CD4-positive, alpha-beta T cell (primary cell): Measurements from ENCODE around the gene TMEM72. TPM values are rescaled to one million over a fixed set of nuclear protein-coding genes. Genes with fewer than 3 reads are reported as not detected.

ENCODE experiments used
- ATAC-seq: fragments of 200-7000 bp; cut with Tn5 transposase; one replicate; pipeline ENCODE4 v1.10.0; 2022; ENCODE audit warnings: mild to moderate bottlenecking; ENCODE audit not compliant: poor library complexity
- CTCF ChIA-PET: fragments of 350-600 bp; sonication (Branson Sonifier 250); formaldehyde crosslinking; loops from one replicate; lab custom pipeline; 2021; ENCODE audit warnings: antibody characterized with exemption, inconsistent platforms; lab: Charles Lee
- POLR2A ChIA-PET: fragments of 350-600 bp; sonication (Branson Sonifier 250); formaldehyde crosslinking; loops from one replicate; lab custom pipeline; 2021; ENCODE audit warnings: antibody characterized with exemption, inconsistent platforms; lab: Charles Lee
- DNase-seq, 14 experiments: peaks; one replicate each; pipeline ENCODE4 v3.0.0-alpha.2; 2013 to 2020; ENCODE audit warnings: mixed read lengths in 2 of 14
- H3K27ac ChIP-seq, 2 donors: one replicate each; pipeline versions ENCODE4 v1.5.1 to v1.7.0; 2013; ENCODE audit warnings: low read length in 2 of 2, low read depth in 1 of 2, mild to moderate bottlenecking in 1 of 2
- H3K27me3 ChIP-seq, 2 experiments: 1 replicate in 1 of 2; 2 replicates in 1 of 2; pipeline versions ENCODE4 v1.6.1 to v1.7.0; 2013; ENCODE audit warnings: low read length in 2 of 2, control low read depth in 1 of 2, mild to moderate bottlenecking in 1 of 2, moderate library complexity in 1 of 2; ENCODE audit not compliant: insufficient read depth in 2 of 2, control insufficient read depth in 1 of 2
- H3K36me3 ChIP-seq: one replicate; pipeline ENCODE4 v1.6.1; 2013; ENCODE audit warnings: low read length, control low read depth; ENCODE audit not compliant: insufficient read depth
- H3K4me1 ChIP-seq: one replicate; pipeline ENCODE4 v1.6.1; 2013; ENCODE audit warnings: low read length, control low read depth; ENCODE audit not compliant: insufficient read depth
- H3K4me3 ChIP-seq: one replicate; pipeline ENCODE4 v1.5.1; 2013; ENCODE audit warnings: mild to moderate bottlenecking, low read length, moderate library complexity
- H3K9me3 ChIP-seq, 2 experiments: 1 replicate in 1 of 2; 2 replicates in 1 of 2; pipeline versions ENCODE4 v1.6.1 to v1.7.0; 2013; ENCODE audit warnings: low read length in 2 of 2, mild to moderate bottlenecking in 2 of 2, control low read depth in 1 of 2, moderate library complexity in 1 of 2; ENCODE audit not compliant: control insufficient read depth in 1 of 2, insufficient read depth in 1 of 2
- H3K27ac Mint-ChIP-seq: one replicate; pipeline ENCODE4 v1.8.0; 2020; ENCODE audit warnings: mixed read lengths
- H3K27me3 Mint-ChIP-seq: one replicate; pipeline ENCODE4 v1.8.0; 2021; ENCODE audit warnings: mixed read lengths
- H3K36me3 Mint-ChIP-seq: one replicate; pipeline ENCODE4 v1.8.0; 2021; ENCODE audit warnings: low read depth, mixed read lengths
- H3K4me1 Mint-ChIP-seq: one replicate; pipeline ENCODE4 v1.8.0; 2021; ENCODE audit warnings: low read depth, mixed read lengths
- H3K4me3 Mint-ChIP-seq: one replicate; pipeline ENCODE4 v1.8.0; 2020; ENCODE audit warnings: mild to moderate bottlenecking, mixed read lengths
- H3K9me3 Mint-ChIP-seq: one replicate; pipeline ENCODE4 v1.8.0; 2020; ENCODE audit warnings: mixed read lengths
- CTCF ChIP-seq: fragments of 200-600 bp; IDR thresholded peaks from one replicate; pipeline ENCODE4 v1.8.0; 2022; ENCODE audit warnings: antibody characterized with exemption, mild to moderate bottlenecking
- intact Hi-C, 2 experiments: fragments of 100-400 bp; cut with DNase I in 1 of 2; cut with micrococcal nuclease in 1 of 2; formaldehyde crosslinking; loops; one replicate each; pipeline versions ENCODE4 v1.15.1 to v1.9.0; 2023 to 2025; cut with DNase I, micrococcal nuclease
- total RNA-seq, 174 experiments: library from RNA in 2 of 174; stranded (reverse) in 2 of 174; gene quantifications; one replicate each; pipeline ENCODE4 v1.2.3 and lab custom pipeline; 2021 to 2026

Gene TMEM72
- total RNA-seq, 2 experiments from 2014 or later = not detected

DNA sequence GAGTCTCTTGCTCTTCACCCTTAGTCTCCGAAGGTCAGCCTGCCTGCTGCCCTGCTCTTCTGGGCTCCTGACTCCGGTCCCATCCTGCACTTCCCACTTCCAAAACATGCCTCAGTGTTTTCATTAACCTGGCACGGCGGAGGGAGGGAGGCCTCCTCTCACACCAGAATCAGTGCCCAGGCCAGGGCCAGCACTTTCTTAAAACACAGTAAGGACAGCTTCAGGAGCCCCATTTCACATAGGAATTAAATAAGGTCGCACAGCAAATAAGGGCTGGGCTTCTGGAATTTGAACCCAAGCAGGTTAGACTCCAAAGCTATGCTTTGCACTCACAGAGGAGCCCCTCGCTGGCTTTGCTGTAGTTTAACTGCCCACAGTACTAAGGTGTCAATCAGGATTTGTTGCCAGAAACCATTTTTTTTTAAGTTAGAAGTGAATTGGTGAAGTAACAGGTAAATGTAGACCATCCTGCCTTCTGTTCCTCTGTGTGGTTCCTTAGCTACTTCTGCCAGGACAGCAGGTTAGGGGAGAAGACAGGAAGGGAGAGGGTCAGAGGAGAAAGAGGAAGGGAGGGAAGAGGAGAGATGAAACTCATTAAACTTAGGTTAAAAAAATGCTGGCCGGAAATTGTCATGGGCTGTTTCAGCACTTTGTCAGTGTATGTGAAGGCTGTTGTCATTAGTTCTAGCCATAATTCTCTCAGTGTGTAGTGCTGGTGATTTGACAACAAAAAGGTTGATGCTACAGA, 49.5 kb downstream of the TMEM72 start:
- no peak for TF ChIP-seq CTCF
- ChIA-PET POLR2A (interaction anchor here (1.2 kb wide), 1 partner anchor 82 kb away, joined by 3 read pairs; no protein-coding TSS in a partner anchor), CTCF (no interaction called here)
- ATAC-seq = no peak
- intact Hi-C loops = no loop called here
- Mint-ChIP-seq H3K27ac (no peak overlapping the region), H3K9me3 (no peaks in the 10 kb centered on the region), H3K4me1 (peaks cover 30% of the 10 kb centered on the region), H3K4me3 (peak overlapping the region; percentile 93), H3K36me3 (peaks cover 9% of the 10 kb centered on the region), H3K27me3 (no peaks in the 10 kb centered on the region)
- DNase-seq = peak in 1 of 14 experiments; percentile 15
- H3K9me3 ChIP-seq = no peaks in the 10 kb centered on the region
- no peaks in the 10 kb centered on the region for H3K27me3 ChIP-seq
- H3K36me3 ChIP-seq = no peaks in the 10 kb centered on the region
- peak overlapping the region; percentile 81 for H3K4me3 ChIP-seq
- H3K27ac ChIP-seq = no peak overlapping the region
- peaks cover 26% of the 10 kb centered on the region for H3K4me1 ChIP-seq

- no peak for DNase-seq
- intact Hi-C loops = no loop called here
- POLR2A ChIA-PET = interaction anchor here (1.2 kb wide), 1 partner anchor 82 kb away, joined by 3 read pairs; no protein-coding TSS in a partner anchor
These were observed 50.1 kb downstream of the TMEM72 start for GRCh38 chr10:44961230-44961571.

DNA sequence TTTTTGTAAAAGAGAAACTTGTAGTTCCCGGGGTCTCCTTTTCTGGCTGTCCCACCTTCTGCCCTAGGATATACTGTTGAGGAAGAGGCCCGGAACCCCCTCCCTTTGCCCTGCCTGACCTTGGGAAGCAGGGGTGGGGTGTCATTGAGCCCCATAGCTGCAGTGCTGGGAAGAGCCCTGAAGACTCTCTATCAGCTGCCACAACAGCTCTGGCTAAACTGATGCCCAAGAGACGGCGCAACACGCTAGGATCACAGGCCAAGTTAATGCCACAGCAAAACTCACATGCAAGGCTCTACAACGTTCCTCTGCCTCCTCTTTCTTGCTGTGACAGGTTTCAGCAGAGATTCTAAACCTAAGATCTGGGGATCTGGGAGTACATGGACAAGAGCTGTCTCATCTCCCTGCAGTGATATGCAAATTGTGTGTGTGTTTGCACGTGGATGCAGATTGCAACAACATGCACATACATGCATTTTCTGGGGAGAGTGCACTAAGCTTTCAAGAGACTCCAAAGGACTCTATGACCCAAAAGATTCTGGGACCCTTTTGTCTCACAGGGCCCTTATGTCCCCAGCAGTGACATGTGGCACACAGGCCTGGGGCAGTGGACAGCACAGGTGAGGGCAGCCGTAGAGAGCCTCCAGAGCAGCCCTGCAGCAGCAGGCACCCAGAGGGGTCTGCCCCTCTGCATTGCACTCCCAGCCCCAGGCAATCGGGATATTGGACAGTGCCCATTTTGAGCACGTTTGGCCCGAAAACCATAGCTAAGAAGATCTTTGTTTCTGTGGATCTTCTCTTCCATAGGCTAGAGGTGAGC, 51.0 kb downstream of the TMEM72 start:
- Histone ChIP-seq H3K9me3 (no peaks in the 10 kb centered on the region), H3K27ac (no peak overlapping the region), H3K4me1 (peaks cover 27% of the 10 kb centered on the region), H3K4me3 (no peak overlapping the region), H3K36me3 (no peaks in the 10 kb centered on the region), H3K27me3 (no peaks in the 10 kb centered on the region)
- intact Hi-C loops = no loop called here
- peak overlapping the region; percentile 56 for H3K4me3 Mint-ChIP-seq
- H3K4me1 Mint-ChIP-seq = peaks cover 33% of the 10 kb centered on the region
- no peaks in the 10 kb centered on the region for H3K9me3 Mint-ChIP-seq
- no peak overlapping the region for H3K27ac Mint-ChIP-seq
- ChIA-PET POLR2A (interaction anchor here (1.2 kb wide), 1 partner anchor 16 kb away, joined by 3 read pairs; no protein-coding TSS in a partner anchor), CTCF (no interaction called here)
- DNase-seq (no peak), ATAC-seq (no peak)
- no peaks in the 10 kb centered on the region for H3K27me3 Mint-ChIP-seq
- TF ChIP-seq CTCF = no peak
- H3K36me3 Mint-ChIP-seq = no peaks in the 10 kb centered on the region

More at GRCh38 chr10:44961230-44961571, 50.1 kb downstream of the TMEM72 start:
- peaks cover 33% of the 10 kb centered on the region for H3K4me1 Mint-ChIP-seq
- H3K27ac Mint-ChIP-seq = no peak overlapping the region
- Histone ChIP-seq H3K9me3 (no peaks in the 10 kb centered on the region), H3K36me3 (no peaks in the 10 kb centered on the region), H3K4me3 (no peak overlapping the region), H3K27ac (no peak overlapping the region), H3K4me1 (peaks cover 26% of the 10 kb centered on the region), H3K27me3 (no peaks in the 10 kb centered on the region)
- CTCF ChIA-PET = no interaction called here
- H3K27me3 Mint-ChIP-seq = no peaks in the 10 kb centered on the region
- H3K36me3 Mint-ChIP-seq = peaks cover 4% of the 10 kb centered on the region
- no peak for ATAC-seq
- H3K9me3 Mint-ChIP-seq = no peaks in the 10 kb centered on the region
- no peak for TF ChIP-seq CTCF
- peak overlapping the region; percentile 74 for H3K4me3 Mint-ChIP-seq
